H1 (cell line): ENCODE measurements around the gene UNK. TPM values are rescaled to one million over a fixed set of nuclear protein-coding genes. Genes with fewer than 3 reads are reported as not detected.

Source experiments
- CTCF ChIA-PET: fragments of 300-600 bp; sonication (Branson Sonifier 250); formaldehyde crosslinking; loops from one replicate; lab custom pipeline; 2021; ENCODE audit not compliant: partially characterized antibody; lab: Charles Lee
- POLR2A ChIA-PET: fragments of 300-600 bp; sonication (Branson Sonifier 250); formaldehyde crosslinking; loops from one replicate; lab custom pipeline; 2021; ENCODE audit warnings: inconsistent platforms; ENCODE audit not compliant: partially characterized antibody; lab: Charles Lee
- DNase-seq, 2 experiments: peaks; one replicate each; pipeline versions ENCODE4 v3.0.0 to v3.0.0-alpha.2; 2010 to 2022; ENCODE audit warnings: low spot score in 2 of 2, low read depth in 1 of 2, mixed read lengths in 1 of 2
- FAIRE-seq: peaks from 2 replicates; lab custom pipeline; 2011; peaks lifted over from hg19 to GRCh38; lab: Jason Lieb, UNC
- H2AFZ ChIP-seq: 2 replicates; pipeline ENCODE4 v1.8.1; 2012; ENCODE audit warnings: low read length, inconsistent platforms
- H2AK5ac ChIP-seq: 2 replicates; pipeline ENCODE4 v1.6.1; 2013; ENCODE audit warnings: low read depth, low read length
- H2BK120ac ChIP-seq: replicated peaks from 2 replicates; pipeline ENCODE3; 2013; ENCODE audit warnings: low read depth, low read length, inconsistent platforms
- H2BK12ac ChIP-seq: 2 replicates; pipeline ENCODE4 v1.6.1; 2013; ENCODE audit warnings: low read depth, low read length
- H2BK15ac ChIP-seq: 2 replicates; pipeline ENCODE4 v1.6.1; 2013; ENCODE audit warnings: low read length
- H2BK20ac ChIP-seq: 2 replicates; pipeline ENCODE4 v1.6.1; 2013; ENCODE audit warnings: low read length
- H2BK5ac ChIP-seq: 2 replicates; pipeline ENCODE4 v1.6.1; 2013; ENCODE audit warnings: low read depth, low read length
- H3K14ac ChIP-seq: 2 replicates; pipeline ENCODE4 v1.6.1; 2013; ENCODE audit warnings: inconsistent platforms; ENCODE audit not compliant: insufficient read length
- H3K18ac ChIP-seq: 2 replicates; pipeline ENCODE4 v1.6.1; 2013; ENCODE audit warnings: low read length; ENCODE audit errors: extremely low read depth
- H3K23ac ChIP-seq: 2 replicates; pipeline ENCODE4 v1.6.1; 2013; ENCODE audit warnings: inconsistent platforms; ENCODE audit not compliant: insufficient read length
- H3K23me2 ChIP-seq: 2 replicates; pipeline ENCODE4 v1.6.1; 2013; ENCODE audit warnings: low read depth, low read length
- H3K27ac ChIP-seq: 2 replicates; pipeline ENCODE4 v1.6.1; 2011; ENCODE audit warnings: low read depth, low read length, inconsistent platforms
- H3K27me3 ChIP-seq, 4 experiments: replicated peaks in 1 of 4; 1 replicate in 1 of 4; 2 replicates in 3 of 4; pipeline versions ENCODE4 v1.6.1 to v1.8.1; 2011 to 2013; ENCODE audit warnings: low read length in 3 of 4, mild to moderate bottlenecking in 3 of 4, inconsistent platforms in 2 of 4, mixed read lengths in 2 of 4, moderate library complexity in 1 of 4; ENCODE audit not compliant: control insufficient read depth in 3 of 4, insufficient read depth in 3 of 4; ENCODE audit errors: extremely low read depth in 1 of 4
- H3K36me3 ChIP-seq, 4 experiments: 2 replicates each; pipeline versions ENCODE4 v1.6.1 to v1.8.1; 2011 to 2013; ENCODE audit warnings: mild to moderate bottlenecking in 4 of 4, low read length in 3 of 4, moderate library complexity in 2 of 4, control low read depth in 1 of 4, inconsistent platforms in 1 of 4; ENCODE audit not compliant: insufficient read depth in 4 of 4, control insufficient read depth in 2 of 4
- H3K4ac ChIP-seq: replicated peaks from 2 replicates; pipeline ENCODE3; 2013; ENCODE audit warnings: low read length, low read depth, mixed read lengths, inconsistent platforms; ENCODE audit not compliant: insufficient read length
- H3K4me1 ChIP-seq, 4 experiments: replicated peaks in 1 of 4; 1 replicate in 1 of 4; 2 replicates in 3 of 4; pipeline versions ENCODE4 v1.6.1 to v1.8.1; 2011 to 2013; ENCODE audit warnings: low read length in 3 of 4, inconsistent platforms in 2 of 4, mixed read lengths in 1 of 4; ENCODE audit not compliant: insufficient read depth in 4 of 4, control insufficient read depth in 3 of 4
- H3K4me2 ChIP-seq, 2 experiments: 2 replicates each; pipeline versions ENCODE4 v1.6.1 to v1.8.1; 2011 to 2013; ENCODE audit warnings: low read depth in 2 of 2, low read length in 2 of 2, control low read depth in 1 of 2, inconsistent platforms in 1 of 2, mild to moderate bottlenecking in 1 of 2; ENCODE audit not compliant: insufficient read depth in 1 of 2
- H3K4me3 ChIP-seq, 4 experiments: fragments of 200-600, 300-600 bp in 1 of 4; sonication (generic), shearing (Covaris generic), sonication (Bioruptor Twin) in 1 of 4; 2 replicates each; pipeline versions ENCODE4 v1.5.1 to v1.8.1; 2011 to 2016; ENCODE audit warnings: low read length in 4 of 4, low read depth in 3 of 4, control low read depth in 2 of 4, inconsistent platforms in 2 of 4, mild to moderate bottlenecking in 2 of 4, mixed read lengths in 1 of 4, moderate library complexity in 1 of 4; ENCODE audit not compliant: insufficient read depth in 2 of 4; ENCODE audit errors: extremely low read depth in 1 of 4
- H3K56ac ChIP-seq: replicated peaks from 2 replicates; pipeline ENCODE3; 2013; ENCODE audit warnings: low read depth, mild to moderate bottlenecking, mixed read lengths, low read length, inconsistent platforms; ENCODE audit not compliant: insufficient read length
- H3K79me1 ChIP-seq: 2 replicates; pipeline ENCODE4 v1.6.1; 2013; ENCODE audit warnings: low read depth, low read length, control low read depth
- H3K79me2 ChIP-seq, 2 experiments: 2 replicates each; pipeline versions ENCODE4 v1.6.1 to v1.8.1; 2012 to 2013; ENCODE audit warnings: low read length in 2 of 2, mild to moderate bottlenecking in 2 of 2, inconsistent platforms in 1 of 2; ENCODE audit not compliant: insufficient read depth in 2 of 2, control insufficient read depth in 1 of 2
- H3K9ac ChIP-seq, 4 experiments: replicated peaks in 1 of 4; 1 replicate in 1 of 4; 2 replicates in 3 of 4; pipeline versions ENCODE4 v1.6.1 to v1.8.1; 2011 to 2013; ENCODE audit warnings: low read depth in 3 of 4, low read length in 3 of 4, control low read depth in 2 of 4, mild to moderate bottlenecking in 2 of 4, moderate library complexity in 2 of 4, inconsistent platforms in 1 of 4; ENCODE audit errors: extremely low read depth in 1 of 4
- H3K9me3 ChIP-seq, 2 experiments: 2 replicates each; pipeline versions ENCODE4 v1.6.1 to v1.8.1; 2012 to 2013; ENCODE audit warnings: mild to moderate bottlenecking in 2 of 2, moderate library complexity in 2 of 2, control low read depth in 1 of 2, inconsistent platforms in 1 of 2, low read depth in 1 of 2, low read length in 1 of 2, mixed read lengths in 1 of 2; ENCODE audit not compliant: insufficient read depth in 2 of 2
- H4K20me1 ChIP-seq, 2 experiments: replicated peaks in 1 of 2; 2 replicates each; pipeline versions ENCODE3 to v1.8.1; 2011 to 2013; ENCODE audit warnings: inconsistent platforms in 2 of 2, low read length in 2 of 2, mild to moderate bottlenecking in 1 of 2; ENCODE audit not compliant: insufficient read depth in 2 of 2, control insufficient read depth in 1 of 2
- H4K5ac ChIP-seq: 2 replicates; pipeline ENCODE4 v1.6.1; 2013; ENCODE audit warnings: low read length, low read depth, mixed read lengths, inconsistent platforms; ENCODE audit not compliant: insufficient read length
- H4K8ac ChIP-seq: 2 replicates; pipeline ENCODE4 v1.8.0; 2013; ENCODE audit warnings: mild to moderate bottlenecking, moderate library complexity, low read length, inconsistent platforms; ENCODE audit not compliant: insufficient read depth; ENCODE audit errors: extremely low read depth
- H4K91ac ChIP-seq: replicated peaks from 2 replicates; pipeline ENCODE3; 2013; ENCODE audit warnings: low read length, mixed read lengths, inconsistent platforms; ENCODE audit not compliant: insufficient read length
- HDAC2 ChIP-seq, 2 experiments: fragments of 300-600 bp in 1 of 2; sonication (generic) in 1 of 2; IDR thresholded peaks; 2 replicates each; pipeline ENCODE4 v1.6.1; 2011 to 2012; ENCODE audit warnings: low read depth in 2 of 2, low read length in 2 of 2, mild to moderate bottlenecking in 2 of 2, moderate library complexity in 2 of 2, borderline replicate concordance in 1 of 2, inconsistent platforms in 1 of 2
- KDM1A ChIP-seq: fragments of 200-600, 300-600 bp; sonication (generic); IDR thresholded peaks from 2 replicates; pipeline ENCODE4 v1.7.1; 2016; ENCODE audit warnings: mild to moderate bottlenecking, low read length, borderline replicate concordance
- POU5F1 ChIP-seq: IDR thresholded peaks from 2 replicates; pipeline ENCODE4 v1.6.1; 2011; ENCODE audit warnings: low read depth, mild to moderate bottlenecking, low read length, moderate library complexity
- RAD21 ChIP-seq, 2 experiments: IDR thresholded peaks in 1 of 2; conservative IDR thresholded peaks in 1 of 2; 2 replicates each; pipeline ENCODE4 v1.6.1; 2011; ENCODE audit warnings: low read depth in 2 of 2, low read length in 2 of 2, improper control_type of control experiment in 1 of 2, inconsistent platforms in 1 of 2, mild to moderate bottlenecking in 1 of 2, moderate library complexity in 1 of 2
- RBBP5 ChIP-seq: IDR thresholded peaks from 2 replicates; pipeline ENCODE4 v1.7.1; 2012; ENCODE audit warnings: low read depth, mild to moderate bottlenecking, inconsistent platforms, low read length, moderate library complexity, borderline replicate concordance
- SIN3A ChIP-seq, 2 experiments: IDR thresholded peaks in 1 of 2; conservative IDR thresholded peaks in 1 of 2; 2 replicates each; pipeline ENCODE4 v1.6.1; 2011 to 2012; ENCODE audit warnings: low read length in 2 of 2, improper control_type of control experiment in 1 of 2, low read depth in 1 of 2, mild to moderate bottlenecking in 1 of 2
- SP2 ChIP-seq: IDR thresholded peaks from 2 replicates; pipeline ENCODE4 v1.6.1; 2012; ENCODE audit warnings: mild to moderate bottlenecking, low read length, inconsistent platforms
- SRF ChIP-seq: IDR thresholded peaks from 2 replicates; pipeline ENCODE4 v1.6.1; 2011; ENCODE audit warnings: mild to moderate bottlenecking, low read depth, low read length, moderate library complexity
- SUZ12 ChIP-seq: fragments of 200-600 bp; sonication (generic); IDR thresholded peaks from 2 replicates; pipeline ENCODE4 v1.6.1; 2012; ENCODE audit warnings: mild to moderate bottlenecking, inconsistent platforms, low read length, moderate library complexity, mixed read lengths
- TCF12 ChIP-seq: IDR thresholded peaks from 2 replicates; pipeline ENCODE4 v1.6.1; 2011; ENCODE audit warnings: low read depth, mild to moderate bottlenecking, low read length
- WGBS, 2 experiments: shearing (Covaris generic) in 1 of 2; methylation state at CpG; one replicate each; pipeline versions ENCODE4 v1.1.6 to v1.1.7; 2013 to 2015; ENCODE audit warnings: low lambda C conversion rate in 2 of 2, mixed read lengths in 2 of 2, inconsistent platforms in 1 of 2, low coverage in 1 of 2, missing lambda C conversion rate in 1 of 2; ENCODE audit not compliant: insufficient replicate concordance in 2 of 2, insufficient coverage in 1 of 2, insufficient read length in 1 of 2; ENCODE audit errors: extremely low coverage in 1 of 2, missing lambda C conversion rate in 1 of 2; 5-methylcytosine and 5-hydroxymethylcytosine counted together
- polyA plus RNA-seq, 7 experiments: library from polyadenylated mRNA; depleted of rRNA in 3 of 7; stranded (reverse) in 5 of 7; unstranded in 2 of 7; fragments of >200 nt in 5 of 7; fragments of 200-250 nt in 2 of 7; gene quantifications; 1 replicate in 5 of 7; 2 replicates in 1 of 7; 4 replicates in 1 of 7; pipeline versions ENCODE4 v1.2.1 to v1.2.3, GENCODE V29; 2011 to 2013; ENCODE audit warnings: missing spikeins in 2 of 7, mixed read lengths in 2 of 7
- total RNA-seq: library from RNA; stranded (reverse); fragmentation: NEBNext Ultra II Directional; extraction: Animal tissue kit (Norgen Biotek cat#: 25700); gene quantifications from 2 replicates; pipeline ENCODE4 v1.2.1, GENCODE V29; 2021
- TF ChIP-seq, protein P1 (sequence below): IDR thresholded peaks from 2 replicates; pipeline ENCODE4 v1.6.1; 2012; ENCODE audit warnings: inconsistent platforms

UNK gene
- total and polyA plus RNA-seq, 2 of the 8 experiments (the other 6 are each of a cell fraction or from before 2014, with no cell fraction given) = 24.2 to 33.3 TPM

- ChIA-PET POLR2A (interaction anchor here (2.3 to 16.0 kb wide), 3 partner anchors 9 to 48 kb away, joined by 7 to 216 read pairs (median 64); partner anchors contain the start of gene UNK), CTCF (interaction anchor here (1.5 to 21.9 kb wide), 7 partner anchors 8 to 59 kb away, joined by 3 to 563 read pairs (median 26); partner anchors contain the start of genes GALK1, UNC13D and WBP2)
- TF ChIP-seq SP2 (no peak), TCF12 (no peak), RBBP5 (no peak), POU5F1 (no peak), KDM1A (no peak), SUZ12 (no peak), SIN3A (conservative IDR thresholded peaks at IDR 0.05 in 1 of 2, IDR thresholded peaks at IDR 0.05 in 1 of 2; ENCODE audit: low read depth in 1 of 2, low read length in 2 of 2) (no peak), HDAC2 (IDR thresholded peaks at IDR 0.05; ENCODE audit: borderline replicate concordance in 1 of 2, low read depth in 2 of 2, low read length in 2 of 2) (no peak), SRF (no peak), RAD21 (IDR thresholded peaks at IDR 0.05 in 1 of 2, conservative IDR thresholded peaks at IDR 0.05 in 1 of 2; ENCODE audit: low read depth in 2 of 2, low read length in 2 of 2) (no peak)
- TF ChIP-seq, protein P1, sequence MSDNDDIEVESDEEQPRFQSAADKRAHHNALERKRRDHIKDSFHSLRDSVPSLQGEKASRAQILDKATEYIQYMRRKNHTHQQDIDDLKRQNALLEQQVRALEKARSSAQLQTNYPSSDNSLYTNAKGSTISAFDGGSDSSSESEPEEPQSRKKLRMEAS = no peak
- Histone ChIP-seq H3K9ac (no peak overlapping the region), H3K9me3 (no peaks in the 10 kb centered on the region), H3K18ac (no peak overlapping the region), H3K4me2 (no peak overlapping the region), H3K36me3 (peaks cover 16 to 32% (median 27%) of the 10 kb centered on the region in 4 experiments), H3K23me2 (peaks cover 2% of the 10 kb centered on the region; the same call in 1 of the 2 replicates), H3K79me1 (0 out of 2 replicates have a peak, but pooled peaks cover 2% of the 10 kb centered on the region), H3K23ac (no peak overlapping the region), H4K8ac (no peak overlapping the region), H3K56ac (no peak overlapping the region), H3K27me3 (no peaks in the 10 kb centered on the region), H3K4ac (no peak overlapping the region), H2AK5ac (no peak overlapping the region), H4K20me1 (peaks cover 0 to 4% of the 10 kb centered on the region in 2 experiments), H2BK12ac (no peak overlapping the region), H3K4me3 (no peak overlapping the region), H2BK5ac (no peak overlapping the region), H3K27ac (no peak overlapping the region), H3K79me2 (no peaks in the 10 kb centered on the region), H3K4me1 (peaks cover 0 to 12% (median 7%) of the 10 kb centered on the region in 4 experiments; a peak in 6 of 7 replicates), H2AFZ (no peak overlapping the region), H3K14ac (no peak overlapping the region), H4K91ac (no peak overlapping the region), H2BK20ac (no peak overlapping the region), H2BK15ac (no peak overlapping the region), H4K5ac (no peak overlapping the region), H2BK120ac (no peak overlapping the region)
- FAIRE-seq = no peak
- WGBS, 2 experiments = 89% methylated on average over 2 of the region's 2 CpGs; no CpG with 5 or more reads in 1 of the 2 experiments
- DNase-seq = no peak
Measured at GRCh38 chr17:75824666-75825065, 40.1 kb downstream of the UNK start.
